ENCODE measurements around the gene DENND5B. TPM values are rescaled to one million over a fixed set of nuclear protein-coding genes. Genes with fewer than 3 reads are reported as not detected.
"Not testable (repeated sequence)": the region's sequence is repeated elsewhere in the genome, so short reads cannot be mapped to it uniquely, and the experiment has no call there.

Gene DENND5B
- total RNA-seq, 1 donor from 2014 or later = 11.3 TPM

GRCh38 chr12:31557707-31558106 is 33.2 kb downstream of the DENND5B start:
- DNase-seq = no peak

GRCh38 chr12:31555466-31555865 is 35.5 kb downstream of the DENND5B start:
- not testable (repeated sequence) for DNase-seq

- DNase-seq = not testable (repeated sequence)
Measured at GRCh38 chr12:31550590-31550989, 40.3 kb downstream of the DENND5B start.

GRCh38 chr12:31536672-31537071 is 54.3 kb downstream of the DENND5B start:
- DNase-seq = peak; percentile 63

- no peak for DNase-seq
Measured at GRCh38 chr12:31533470-31533869, 57.5 kb downstream of the DENND5B start.

DNA sequence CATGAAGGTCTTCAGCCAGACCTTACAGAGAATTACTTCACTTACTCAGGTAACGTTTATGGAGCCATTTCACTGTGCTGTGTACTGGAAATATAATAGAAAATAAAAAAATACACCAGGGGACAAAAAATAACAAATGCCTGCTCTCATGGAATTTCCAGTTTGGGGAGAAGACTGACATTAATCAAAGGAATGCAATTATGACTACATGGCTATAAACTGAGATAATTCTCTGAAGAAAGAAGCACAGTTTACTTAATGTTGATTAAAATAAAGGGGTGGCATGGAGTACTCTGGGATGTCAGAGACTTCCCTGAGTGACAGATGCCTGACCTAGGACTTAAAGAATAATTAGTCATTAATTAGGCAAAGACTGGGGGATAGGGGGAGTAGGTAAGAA is 59.0 kb downstream of the DENND5B start:
- DNase-seq = no peak

DNA sequence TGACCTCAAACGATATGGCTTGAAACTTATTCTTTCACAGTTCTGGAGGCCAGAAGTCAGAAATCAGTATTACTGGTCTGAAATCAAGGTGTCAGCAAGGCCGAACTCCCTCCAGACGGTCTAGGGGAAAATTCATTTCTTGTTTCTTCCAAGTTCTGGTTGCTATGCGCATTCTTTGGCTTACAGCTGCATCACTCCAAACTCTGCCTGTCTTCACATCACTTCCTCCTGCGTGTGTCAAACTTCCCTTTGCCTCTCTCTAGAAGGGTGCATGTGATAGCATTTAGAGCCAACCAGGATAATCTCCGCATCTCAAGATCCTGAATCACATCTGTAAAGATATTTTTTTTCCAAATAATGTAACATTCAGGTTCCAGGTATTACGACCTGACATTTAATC is 62.8 kb downstream of the DENND5B start:
- no peak for DNase-seq

GRCh38 chr12:31527083-31527482 is 63.9 kb downstream of the DENND5B start:
- no peak for DNase-seq

DNA sequence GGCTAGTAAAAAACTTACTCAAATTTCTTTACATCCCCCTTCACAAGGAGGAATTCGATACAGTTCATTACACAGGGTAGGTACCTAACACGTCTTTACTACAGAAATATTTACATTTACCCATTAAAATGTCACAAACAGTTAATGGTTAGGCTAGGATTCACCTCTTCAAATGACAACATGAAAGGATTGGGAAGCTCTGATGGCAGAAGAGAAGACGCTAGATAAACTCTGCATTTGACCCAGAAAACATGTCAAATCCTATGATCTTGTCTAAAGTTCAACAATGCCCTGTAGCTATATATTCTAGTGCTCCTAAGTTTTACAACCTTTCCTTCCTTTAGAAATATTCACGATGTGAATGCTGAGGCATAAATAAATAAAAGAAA is 64.8 kb downstream of the DENND5B start:
- no peak for DNase-seq

DNA sequence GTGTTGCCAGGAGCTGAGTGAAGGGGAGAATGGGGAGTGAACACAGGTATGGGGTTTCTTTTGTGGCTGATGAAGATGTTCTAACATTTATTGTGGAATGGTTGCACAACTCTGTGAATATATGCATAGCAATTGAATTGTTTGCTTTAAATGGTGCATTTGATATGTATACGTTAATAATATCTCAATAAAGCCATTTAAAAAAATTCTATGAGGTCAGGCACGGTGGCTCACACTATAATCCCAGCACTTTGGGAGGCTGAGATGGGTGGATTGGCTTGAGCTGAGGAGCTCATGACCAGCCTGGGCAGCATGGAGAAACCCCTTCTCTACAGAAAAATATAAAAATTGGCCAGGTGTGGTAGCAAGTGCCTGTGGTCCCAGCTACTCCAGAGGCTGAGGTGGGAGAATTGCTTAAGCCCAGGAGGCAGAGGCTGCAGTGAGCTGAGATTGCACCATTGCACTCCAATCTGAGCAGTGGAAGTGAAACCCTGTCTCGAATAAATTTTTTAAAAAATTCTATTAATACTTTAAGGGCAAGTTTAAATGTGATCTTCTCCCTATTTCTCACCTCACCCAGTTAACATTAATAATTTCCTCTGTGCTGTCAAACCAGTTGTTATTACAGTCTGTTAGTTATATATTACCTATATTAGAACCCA is 65.3 kb downstream of the DENND5B start:
- DNase-seq = no peak

DNA sequence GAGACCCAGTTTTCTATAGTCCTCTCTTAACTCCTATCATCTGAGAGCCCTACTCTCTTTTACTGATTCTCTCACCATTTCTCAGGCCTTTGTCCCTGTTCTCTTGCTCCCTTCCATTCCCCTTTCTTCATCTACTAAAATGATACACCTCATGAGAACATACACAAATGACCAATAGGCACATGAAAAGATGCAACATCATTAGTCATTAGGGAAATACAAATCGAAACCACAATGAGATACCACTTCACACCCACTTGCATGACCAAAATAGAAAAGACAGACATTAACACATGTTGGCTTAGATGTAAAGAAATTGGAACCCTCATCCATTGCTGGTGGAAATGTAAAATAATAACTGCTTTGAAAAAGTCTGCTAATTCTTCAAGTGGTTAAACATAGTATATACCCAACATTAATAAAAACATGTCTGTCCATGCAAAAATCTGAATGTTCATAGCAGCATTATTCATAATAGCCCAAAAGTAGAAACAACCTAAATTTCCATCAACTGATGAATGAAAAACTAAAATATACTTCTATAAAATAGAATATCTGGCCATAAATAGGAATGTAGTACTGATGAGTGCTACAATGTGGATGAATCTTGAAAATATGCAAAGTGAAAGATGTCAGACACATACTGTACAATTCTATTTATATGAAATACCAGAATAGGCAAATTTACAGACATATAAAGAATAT is 66.0 kb downstream of the DENND5B start:
- no peak for DNase-seq

GRCh38 chr12:31523306-31523705 is 67.6 kb downstream of the DENND5B start:
- DNase-seq = no peak

DNA sequence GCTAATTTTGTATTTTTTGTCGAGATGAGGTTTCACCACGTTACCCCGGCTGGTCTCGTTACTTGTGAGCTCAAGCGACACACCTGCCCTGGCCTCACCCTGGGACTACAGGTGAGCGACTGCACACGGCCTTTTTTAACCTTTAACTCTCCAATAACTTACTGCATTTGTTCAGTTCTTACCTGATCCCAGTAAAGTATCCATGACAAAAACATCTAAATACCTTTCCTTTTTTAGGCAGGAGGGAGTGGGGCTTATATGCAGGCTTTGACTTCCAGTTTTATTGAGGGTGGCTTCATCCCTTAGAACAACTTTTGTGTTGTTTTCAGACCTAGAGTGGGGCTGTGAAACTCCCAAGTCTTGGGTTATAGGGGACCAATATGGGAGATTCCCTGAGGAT is 68.3 kb downstream of the DENND5B start:
- DNase-seq = no peak

GRCh38 chr12:31521964-31522363 is 69.0 kb downstream of the DENND5B start:
- no peak for DNase-seq

DNA sequence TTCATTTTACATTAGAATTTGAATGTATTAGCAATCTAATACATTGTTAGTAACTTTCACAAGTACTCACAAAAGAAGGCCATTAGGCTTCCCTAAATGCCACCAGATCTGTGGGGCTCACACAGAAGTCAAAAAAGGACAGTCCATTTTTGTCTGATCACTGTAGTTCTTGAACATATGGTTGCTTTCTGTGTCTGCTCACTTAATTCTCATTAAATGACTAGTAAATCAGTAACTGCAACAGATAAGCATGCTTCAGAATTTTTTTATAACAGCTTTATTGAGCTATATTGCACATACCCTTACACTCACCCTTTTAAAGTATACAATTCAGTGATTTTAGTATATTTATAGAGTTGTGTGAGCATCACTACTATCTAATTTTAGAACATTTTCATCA is 71.4 kb downstream of the DENND5B start:
- DNase-seq = no peak

DNA sequence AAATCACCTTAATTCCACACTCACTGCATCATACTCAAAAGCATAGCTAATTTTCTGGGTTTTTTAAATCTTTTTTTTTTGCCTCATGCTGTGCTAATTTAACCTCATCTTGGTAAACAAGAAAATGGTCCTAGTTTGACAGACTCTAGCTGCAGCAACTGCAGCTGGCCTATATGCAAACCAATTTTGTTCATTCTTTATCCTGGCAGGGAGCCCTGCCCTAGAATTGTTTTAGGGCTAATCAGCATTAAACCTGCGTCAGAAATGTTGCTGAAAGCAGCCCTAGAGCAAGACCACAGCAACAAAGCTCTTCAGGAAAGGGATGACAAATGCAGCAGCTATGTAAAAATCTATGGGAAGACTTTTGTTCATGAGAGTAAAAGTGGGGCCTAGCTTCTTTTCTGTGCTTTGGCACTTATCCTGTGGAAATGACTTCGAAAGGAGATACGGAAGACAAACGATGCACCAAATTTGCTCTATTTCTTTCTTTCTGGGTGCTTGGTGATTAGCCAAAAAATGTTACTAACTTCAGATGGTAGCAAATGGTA is 72.2 kb downstream of the DENND5B start:
- DNase-seq = no peak

GRCh38 chr12:31517994-31518393 is 72.9 kb downstream of the DENND5B start:
- DNase-seq = no peak

- no peak for DNase-seq
Measured at GRCh38 chr12:31516702-31517101, 74.2 kb downstream of the DENND5B start.

DNA sequence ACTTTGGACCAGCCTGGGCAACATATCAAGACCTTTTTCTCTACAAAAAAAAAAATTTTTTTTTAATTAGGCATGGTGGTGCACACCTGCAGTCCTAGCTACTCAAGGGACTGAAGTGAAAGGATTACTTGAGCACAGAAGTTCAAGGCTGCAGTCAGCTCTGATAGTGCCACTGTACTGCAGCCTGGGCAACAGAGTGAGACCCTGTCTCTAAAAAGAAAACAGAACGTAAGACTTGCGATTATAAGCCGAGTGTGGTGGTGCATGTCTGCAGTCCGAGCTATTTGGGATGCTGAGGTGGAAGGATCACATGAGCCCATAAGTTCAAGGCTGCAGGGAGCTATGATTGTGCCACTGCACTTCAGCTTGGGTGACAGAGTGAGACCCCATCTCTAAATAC is 76.0 kb downstream of the DENND5B start:
- no peak for DNase-seq

GRCh38 chr12:31510034-31510433 is 80.9 kb downstream of the DENND5B start:
- DNase-seq = no peak

DNA sequence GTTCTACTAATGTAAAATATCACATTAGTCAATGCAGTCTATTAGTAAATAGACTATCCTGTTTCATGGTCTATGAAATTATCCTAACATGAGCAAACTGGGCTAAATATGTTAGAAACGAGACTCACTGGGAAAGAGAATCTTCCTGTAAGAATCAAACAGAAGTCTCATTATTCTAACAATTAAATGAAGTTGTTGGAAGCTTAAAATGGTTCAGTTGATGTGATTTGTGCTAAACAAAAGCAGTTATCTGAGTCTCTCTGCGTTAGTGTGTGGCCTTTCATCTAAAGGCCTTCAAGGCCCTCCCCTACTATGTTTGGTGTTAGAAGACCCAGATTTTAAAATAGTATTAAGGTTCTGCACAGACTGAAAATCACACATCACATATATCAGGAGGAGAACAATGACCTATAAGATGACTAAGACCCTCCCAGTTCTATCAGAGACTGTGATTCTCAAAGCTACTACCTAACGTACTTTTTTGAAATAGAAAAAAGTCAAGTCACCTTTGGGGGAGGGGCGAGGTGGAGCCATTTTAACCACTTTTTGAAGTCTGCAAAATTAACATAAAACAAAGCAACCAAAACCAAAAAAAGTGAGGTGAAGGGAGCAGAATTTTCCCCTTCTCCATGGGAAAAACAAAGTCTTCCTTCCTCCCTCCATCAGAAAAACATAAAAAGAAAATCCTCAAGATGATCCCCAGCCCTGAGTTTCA is 82.3 kb downstream of the DENND5B start:
- no peak for DNase-seq

GRCh38 chr12:31507966-31508365 is 83.0 kb downstream of the DENND5B start:
- no peak for DNase-seq

Measured in skin of body (tissue), 2 donors.